GM10266 (cell line): Measurements from ENCODE around the gene CEP55.
A peak's percentile ranks its signal among the peaks of the same experiment; 100 is the strongest.
"Not testable (repeated sequence)": the region's sequence is repeated elsewhere in the genome, so short reads cannot be mapped to it uniquely, and the experiment has no call there.

Source experiments
- DNase-seq: peaks from one replicate; pipeline ENCODE4 v3.0.0; 2012; ENCODE audit errors: extremely low spot score
- TF ChIP-seq, protein P1 (sequence below): IDR thresholded peaks from 2 replicates; pipeline ENCODE4 v1.5.1; 2012; ENCODE audit warnings: mild to moderate bottlenecking, low read depth; ENCODE audit not compliant: control insufficient read depth, insufficient read depth; ENCODE audit errors: missing control alignments

CEP55 gene

GRCh38 chr10:93541402-93542357 is 45.3 kb downstream of the CEP55 start:
- TF ChIP-seq, protein P1, sequence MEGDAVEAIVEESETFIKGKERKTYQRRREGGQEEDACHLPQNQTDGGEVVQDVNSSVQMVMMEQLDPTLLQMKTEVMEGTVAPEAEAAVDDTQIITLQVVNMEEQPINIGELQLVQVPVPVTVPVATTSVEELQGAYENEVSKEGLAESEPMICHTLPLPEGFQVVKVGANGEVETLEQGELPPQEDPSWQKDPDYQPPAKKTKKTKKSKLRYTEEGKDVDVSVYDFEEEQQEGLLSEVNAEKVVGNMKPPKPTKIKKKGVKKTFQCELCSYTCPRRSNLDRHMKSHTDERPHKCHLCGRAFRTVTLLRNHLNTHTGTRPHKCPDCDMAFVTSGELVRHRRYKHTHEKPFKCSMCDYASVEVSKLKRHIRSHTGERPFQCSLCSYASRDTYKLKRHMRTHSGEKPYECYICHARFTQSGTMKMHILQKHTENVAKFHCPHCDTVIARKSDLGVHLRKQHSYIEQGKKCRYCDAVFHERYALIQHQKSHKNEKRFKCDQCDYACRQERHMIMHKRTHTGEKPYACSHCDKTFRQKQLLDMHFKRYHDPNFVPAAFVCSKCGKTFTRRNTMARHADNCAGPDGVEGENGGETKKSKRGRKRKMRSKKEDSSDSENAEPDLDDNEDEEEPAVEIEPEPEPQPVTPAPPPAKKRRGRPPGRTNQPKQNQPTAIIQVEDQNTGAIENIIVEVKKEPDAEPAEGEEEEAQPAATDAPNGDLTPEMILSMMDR, result peak; percentile 62
- DNase-seq, result no peak

DNA sequence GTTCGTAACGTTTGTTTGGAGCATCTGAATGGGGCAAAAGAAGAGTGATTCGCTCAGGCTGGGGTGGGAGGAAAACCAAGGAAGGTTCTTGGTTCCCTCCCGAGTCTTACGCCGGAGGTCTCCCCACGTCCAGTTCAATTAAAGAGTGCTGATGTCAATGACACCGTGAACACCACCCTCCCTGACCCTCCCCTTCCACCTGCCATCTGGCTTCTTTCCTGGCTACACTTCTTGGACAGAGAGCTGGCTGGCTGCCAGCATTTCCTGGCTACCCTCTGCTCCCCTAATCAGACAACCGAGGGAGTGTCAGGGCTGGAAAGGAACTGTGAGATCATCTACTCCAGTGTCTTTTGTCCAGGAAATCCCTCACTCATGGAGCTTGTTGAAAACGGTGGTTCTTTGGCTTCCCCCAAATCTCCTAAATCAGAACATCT is 46.0 kb downstream of the CEP55 start:
- no peak for DNase-seq
- TF ChIP-seq, protein P1, result peak; percentile 1

DNA sequence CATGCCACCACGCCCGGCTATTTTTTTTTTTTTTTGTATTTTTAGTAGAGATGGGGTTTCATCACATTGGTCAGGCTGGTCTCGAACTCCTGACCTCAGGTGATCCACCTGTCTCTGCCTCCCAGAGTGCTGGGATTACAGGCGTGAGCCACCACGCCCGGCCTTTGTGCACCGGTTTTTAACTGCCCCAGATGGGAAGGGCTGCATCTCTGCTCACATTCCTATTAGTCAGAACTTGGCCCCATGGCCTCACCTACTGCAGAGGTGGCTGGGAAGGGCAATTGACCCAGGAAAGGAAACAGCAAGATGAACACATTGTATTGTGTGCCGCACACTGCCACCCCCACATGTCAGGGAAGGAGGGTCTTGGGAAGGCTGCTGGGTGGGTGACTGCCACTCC is 50.6 kb downstream of the CEP55 start:
- DNase-seq, result not testable (repeated sequence)

DNA sequence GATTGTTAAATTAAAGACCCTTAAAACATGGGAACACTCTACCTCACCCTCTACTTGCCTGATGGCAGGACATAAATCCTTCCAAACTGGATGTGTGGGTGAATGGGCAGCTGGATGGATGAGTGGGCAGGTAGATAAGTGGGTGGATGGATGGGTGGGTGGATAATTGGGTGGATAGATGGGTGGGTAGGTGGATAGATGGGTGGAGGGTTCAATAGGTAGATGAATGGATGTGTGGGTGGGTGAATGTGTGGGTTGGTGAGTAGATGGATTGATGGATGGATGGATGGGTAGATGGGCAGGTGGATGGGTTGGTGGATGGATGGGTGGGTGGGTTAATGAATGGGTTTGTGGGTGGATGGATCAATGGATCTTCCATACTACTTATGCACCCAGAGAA is 51.1 kb downstream of the CEP55 start:
- no peak for DNase-seq
- TF ChIP-seq, protein P1, result no peak

DNA sequence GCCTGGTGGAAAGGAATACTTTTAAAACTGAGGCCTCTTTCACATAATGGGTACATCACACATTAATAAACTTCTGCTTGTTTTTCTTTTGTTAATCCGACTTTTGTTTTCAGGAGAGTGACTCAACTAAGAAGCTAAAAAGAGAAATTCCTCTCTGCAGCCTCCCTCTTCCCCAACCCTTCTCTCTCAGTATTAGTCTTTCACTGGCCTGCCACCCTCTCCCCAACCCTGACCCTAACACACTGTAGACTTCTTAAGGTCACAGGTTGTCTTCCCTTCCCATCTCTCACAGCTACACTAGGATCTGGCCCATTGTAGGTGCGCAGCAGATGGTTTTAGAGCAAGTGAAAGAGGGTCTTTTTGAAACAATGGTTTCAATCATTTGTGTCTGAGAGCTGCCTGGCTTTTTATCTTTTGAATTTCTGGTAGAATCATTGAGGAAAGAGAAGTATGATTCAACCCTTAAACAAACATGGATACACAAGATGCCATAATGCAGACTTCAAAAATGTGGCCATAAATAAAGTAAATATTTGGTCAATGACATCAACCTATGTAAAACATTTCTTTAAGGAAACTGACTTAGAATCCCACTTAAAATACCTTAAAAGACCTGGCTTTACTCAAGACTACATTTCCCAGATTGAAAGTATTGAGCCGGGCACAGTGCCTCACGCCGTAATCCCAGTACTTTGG is 52.1 kb downstream of the CEP55 start:
- no peak for DNase-seq
- TF ChIP-seq, protein P1, result no peak

DNA sequence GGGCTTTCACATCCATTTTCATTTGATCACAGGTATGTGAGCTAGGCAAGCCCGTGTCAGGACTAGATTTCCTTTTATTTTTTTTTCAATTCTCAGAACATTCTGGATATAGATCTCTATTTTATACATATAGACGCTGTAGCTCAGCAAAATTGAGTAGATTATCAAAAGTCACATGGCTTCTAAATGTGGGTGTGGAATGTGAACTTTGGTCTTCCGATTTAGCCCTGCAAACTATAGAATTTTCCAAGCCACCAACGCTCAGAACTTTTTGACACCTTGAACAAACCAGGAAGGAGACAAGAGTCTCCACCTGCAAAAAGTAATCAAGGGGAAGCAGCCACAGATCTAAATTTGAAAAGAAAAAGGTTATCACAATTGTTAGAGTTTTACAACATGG is 54.2 kb downstream of the CEP55 start:
- TF ChIP-seq, protein P1, result no peak
- no peak for DNase-seq

DNA sequence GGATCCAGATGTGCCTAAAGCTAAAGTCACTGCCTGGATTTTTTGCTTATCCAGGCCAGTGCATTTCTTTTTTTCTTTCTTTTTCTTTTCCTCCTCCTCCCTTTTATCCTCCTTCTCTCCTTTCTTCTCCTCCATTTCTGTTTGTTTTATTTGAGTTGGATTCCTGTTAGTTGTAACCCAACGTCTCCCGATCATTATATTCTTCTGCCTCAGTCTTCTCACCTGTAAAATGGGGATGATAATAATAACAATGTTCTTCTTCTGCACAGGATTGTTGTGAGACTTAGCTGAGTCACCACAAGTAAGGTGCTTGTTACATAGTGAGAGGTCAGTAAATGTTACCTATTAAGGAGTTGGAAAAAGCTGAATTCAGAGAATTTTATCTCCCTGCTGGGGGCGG is 56.4 kb downstream of the CEP55 start:
- TF ChIP-seq, protein P1, result no peak
- DNase-seq, result no peak
